Astrocyte of the cerebellum (primary cell): ENCODE results near the gene SCN9A.

Source experiments
- DNase-seq: peaks from one replicate; pipeline ENCODE4 v3.0.0-alpha.2; 2011; ENCODE audit warnings: low read depth
- H3K4me3 ChIP-seq: 2 replicates; pipeline ENCODE4 v1.5.1; 2011; ENCODE audit warnings: mild to moderate bottlenecking, low read depth, low read length, moderate library complexity
- in situ Hi-C: cut with HindIII; loops from 2 replicates; pipeline ENCODE4 v1.10.0; 2017; ENCODE audit warnings: low sequenced_read_pairs
- TF ChIP-seq, protein P1 (sequence below): IDR thresholded peaks from 2 replicates; pipeline ENCODE4 v1.5.1; 2012; ENCODE audit warnings: low read length, low read depth, moderate library complexity, mild to moderate bottlenecking; ENCODE audit errors: missing control alignments

The SCN9A gene

DNA sequence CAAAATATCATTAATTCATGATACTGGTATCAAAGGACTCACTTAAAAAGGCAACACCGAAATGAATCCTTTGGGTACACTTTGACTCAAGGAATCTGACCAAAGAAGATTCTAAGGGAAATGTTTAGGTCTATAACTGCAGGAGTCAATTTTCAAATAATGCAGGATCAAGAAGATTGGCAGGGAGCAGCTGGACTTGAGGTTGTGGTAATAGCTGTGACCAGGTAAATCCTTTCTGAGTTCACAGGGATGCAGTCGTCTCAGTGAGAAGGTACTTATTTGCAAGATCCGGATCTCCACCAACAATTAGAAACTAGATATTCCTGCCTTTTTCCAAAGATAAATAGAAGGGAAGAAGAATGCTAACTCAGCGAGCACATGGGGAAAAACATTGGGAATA lies 96.9 kb downstream of the SCN9A start:
- TF ChIP-seq, protein P1, sequence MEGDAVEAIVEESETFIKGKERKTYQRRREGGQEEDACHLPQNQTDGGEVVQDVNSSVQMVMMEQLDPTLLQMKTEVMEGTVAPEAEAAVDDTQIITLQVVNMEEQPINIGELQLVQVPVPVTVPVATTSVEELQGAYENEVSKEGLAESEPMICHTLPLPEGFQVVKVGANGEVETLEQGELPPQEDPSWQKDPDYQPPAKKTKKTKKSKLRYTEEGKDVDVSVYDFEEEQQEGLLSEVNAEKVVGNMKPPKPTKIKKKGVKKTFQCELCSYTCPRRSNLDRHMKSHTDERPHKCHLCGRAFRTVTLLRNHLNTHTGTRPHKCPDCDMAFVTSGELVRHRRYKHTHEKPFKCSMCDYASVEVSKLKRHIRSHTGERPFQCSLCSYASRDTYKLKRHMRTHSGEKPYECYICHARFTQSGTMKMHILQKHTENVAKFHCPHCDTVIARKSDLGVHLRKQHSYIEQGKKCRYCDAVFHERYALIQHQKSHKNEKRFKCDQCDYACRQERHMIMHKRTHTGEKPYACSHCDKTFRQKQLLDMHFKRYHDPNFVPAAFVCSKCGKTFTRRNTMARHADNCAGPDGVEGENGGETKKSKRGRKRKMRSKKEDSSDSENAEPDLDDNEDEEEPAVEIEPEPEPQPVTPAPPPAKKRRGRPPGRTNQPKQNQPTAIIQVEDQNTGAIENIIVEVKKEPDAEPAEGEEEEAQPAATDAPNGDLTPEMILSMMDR: no peak
- in situ Hi-C loops: no loop called here
- H3K4me3 ChIP-seq: no peak overlapping the region
- no peak for DNase-seq

DNA sequence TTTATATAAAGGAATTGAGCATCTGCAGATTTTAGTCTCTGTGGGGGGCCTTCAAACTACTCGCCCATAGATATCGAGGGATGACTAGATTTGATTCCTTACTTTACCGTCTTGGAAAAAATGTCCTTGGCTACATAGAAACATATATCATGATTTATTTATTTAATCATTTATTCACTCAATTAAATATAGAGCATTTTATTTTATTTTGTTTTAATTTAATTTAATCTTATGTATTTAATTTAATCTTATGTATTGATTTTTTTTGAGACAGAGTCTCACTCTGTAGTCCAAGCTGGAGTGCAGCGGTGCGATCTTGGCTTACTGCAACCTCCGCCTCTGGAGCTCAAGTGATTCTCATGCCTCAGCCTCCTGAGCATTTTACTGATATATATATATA lies 105.4 kb downstream of the SCN9A start:
- no peak overlapping the region for H3K4me3 ChIP-seq
- TF ChIP-seq, protein P1: no peak
- in situ Hi-C loops: no loop called here
- no peak for DNase-seq

DNA sequence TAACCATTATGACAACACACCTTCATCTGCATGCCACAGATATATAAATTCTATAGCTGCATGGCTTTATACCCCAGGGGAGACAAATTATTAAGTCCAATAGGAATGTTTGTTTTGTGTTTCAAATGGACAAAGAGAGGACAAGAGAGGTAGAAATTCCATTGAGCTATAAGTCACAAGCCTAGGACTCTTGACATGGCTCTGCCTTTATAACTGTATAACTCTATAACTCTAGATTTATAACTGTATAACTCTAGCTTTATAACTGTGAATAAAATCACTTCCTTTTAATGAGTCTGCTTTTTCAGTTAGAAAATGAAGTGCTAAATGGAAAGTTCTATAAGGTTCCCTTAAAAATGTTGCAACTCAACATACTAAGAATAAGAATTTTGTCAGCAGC lies 106.4 kb downstream of the SCN9A start:
- TF ChIP-seq, protein P1: no peak
- in situ Hi-C loops: no loop called here
- DNase-seq: no peak
- H3K4me3 ChIP-seq: no peak overlapping the region

DNA sequence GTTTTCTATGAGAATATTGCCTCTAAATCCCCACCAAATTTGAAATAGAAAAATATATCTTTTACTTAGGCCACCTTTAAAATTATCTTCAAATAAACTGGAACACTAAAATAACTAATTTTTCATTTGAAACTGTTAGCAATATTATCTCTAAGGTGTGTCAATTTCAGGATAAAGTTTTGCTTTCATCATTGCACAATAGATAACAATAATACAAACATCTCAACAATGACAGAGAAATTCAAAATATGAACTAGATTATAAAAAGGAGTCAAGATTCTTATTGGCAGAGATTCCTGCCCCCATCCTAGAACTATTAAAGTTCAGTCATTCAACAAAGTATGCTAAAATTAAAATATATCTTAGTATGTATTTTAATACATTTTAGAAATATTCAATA lies 117.9 kb downstream of the SCN9A start:
- TF ChIP-seq, protein P1: no peak
- in situ Hi-C loops: no loop called here
- no peak for DNase-seq
- no peak overlapping the region for H3K4me3 ChIP-seq

DNA sequence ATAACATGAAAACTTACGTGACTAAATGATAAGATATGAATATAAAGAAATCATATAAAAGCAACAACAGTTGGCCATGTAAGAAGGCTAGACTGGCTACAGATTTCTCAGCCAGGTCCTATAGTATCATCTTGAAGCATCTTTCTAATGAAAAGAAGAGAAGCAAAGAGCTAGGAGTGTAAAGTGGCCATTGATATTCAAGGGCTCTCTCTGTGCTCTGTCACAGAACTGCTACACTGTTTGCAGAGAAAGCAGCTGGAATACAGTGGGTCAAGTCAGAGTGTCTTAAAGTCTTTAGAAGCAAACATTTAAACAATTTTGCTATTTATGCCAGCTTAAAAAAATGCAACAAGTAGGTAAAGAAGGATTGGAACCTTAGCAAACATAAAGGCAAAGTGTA lies 118.8 kb downstream of the SCN9A start:
- no peak overlapping the region for H3K4me3 ChIP-seq
- no peak for DNase-seq
- in situ Hi-C loops: no loop called here
- TF ChIP-seq, protein P1: no peak

DNA sequence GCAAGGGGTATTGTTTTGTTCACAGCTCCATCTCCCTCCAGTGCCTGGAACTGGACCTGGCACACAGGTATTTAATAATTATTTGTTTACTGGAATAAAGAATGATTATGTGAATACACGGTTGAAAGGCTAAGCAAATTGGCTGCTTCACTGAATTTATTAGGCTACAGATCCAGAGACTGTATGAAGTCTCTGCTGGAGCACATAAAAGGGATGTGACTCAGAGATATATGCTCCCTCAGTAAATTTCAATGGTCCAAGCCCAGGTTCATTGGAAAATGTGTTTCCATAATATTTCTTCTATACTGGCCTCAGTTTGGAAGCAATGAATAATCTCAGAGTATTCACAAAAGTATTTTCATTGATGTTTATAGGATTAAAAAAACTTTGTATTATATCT lies 126.4 kb downstream of the SCN9A start:
- in situ Hi-C loops: no loop called here
- no peak overlapping the region for H3K4me3 ChIP-seq
- TF ChIP-seq, protein P1: no peak
- DNase-seq: no peak

DNA sequence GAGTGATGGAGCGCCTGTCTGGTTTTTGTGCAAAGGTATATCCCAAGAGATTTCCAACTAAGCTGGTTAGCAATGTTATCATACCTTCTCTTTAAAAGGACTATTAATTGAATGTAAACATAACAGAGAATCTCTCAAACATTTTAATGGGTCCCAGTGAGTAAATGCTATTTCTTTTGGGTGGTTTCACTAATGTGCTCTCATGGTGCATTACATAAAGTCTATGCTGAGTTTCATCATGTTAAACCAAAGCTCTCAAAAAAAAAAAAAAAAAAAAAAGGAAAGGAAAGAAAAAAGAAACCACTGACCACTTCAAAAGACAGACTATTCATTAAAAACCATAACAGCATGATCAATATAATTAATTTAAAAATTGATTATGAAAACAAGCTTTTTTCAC lies 128.8 kb downstream of the SCN9A start:
- H3K4me3 ChIP-seq: no peak overlapping the region
- no peak for DNase-seq
- TF ChIP-seq, protein P1: no peak
- in situ Hi-C loops: no loop called here
